NB4 (cell line): ENCODE results near the gene SHH.

Source experiments
- DNase-seq: peaks from one replicate; pipeline ENCODE4 v3.0.0; 2010; ENCODE audit warnings: low read depth
- H3K4me3 ChIP-seq: one replicate; pipeline ENCODE4 v1.5.1; 2011; ENCODE audit warnings: mild to moderate bottlenecking, low read depth, low read length, moderate library complexity
- CTCF ChIP-seq: IDR thresholded peaks from one replicate; pipeline ENCODE4 v1.5.1; 2012; ENCODE audit warnings: low read depth, low read length
- MAX ChIP-seq: IDR thresholded peaks from 2 replicates; pipeline ENCODE4 v1.6.1; 2011; ENCODE audit warnings: low read depth, low read length
- MYC ChIP-seq: IDR thresholded peaks from 2 replicates; pipeline ENCODE4 v1.6.1; 2011; ENCODE audit warnings: low read depth, low read length
- POLR2A ChIP-seq: IDR thresholded peaks from 2 replicates; pipeline ENCODE4 v1.6.1; 2011; ENCODE audit warnings: mild to moderate bottlenecking; ENCODE audit not compliant: insufficient read length; ENCODE audit errors: extremely low read depth

Gene SHH

GRCh38 chr7:155811895-155812761, at the start of gene SHH:
Gene SHH, minus strand, starts transcription at chr7:155812463. Its CDS starts 341 bp downstream, at chr7:155812122.
- H3K4me3 ChIP-seq: no peak within 1 kb of the TSS
- DNase-seq: no peak
- TF ChIP-seq CTCF (no peak), MAX (no peak)

- DNase-seq: no peak
- no peak overlapping the region for H3K4me3 ChIP-seq
- no peak for TF ChIP-seq MAX
- TF ChIP-seq MYC: no peak
- TF ChIP-seq CTCF: no peak
- no peak for TF ChIP-seq POLR2A
Measured at GRCh38 chr7:155861480-155861868, 49.2 kb upstream of the SHH start.

DNA sequence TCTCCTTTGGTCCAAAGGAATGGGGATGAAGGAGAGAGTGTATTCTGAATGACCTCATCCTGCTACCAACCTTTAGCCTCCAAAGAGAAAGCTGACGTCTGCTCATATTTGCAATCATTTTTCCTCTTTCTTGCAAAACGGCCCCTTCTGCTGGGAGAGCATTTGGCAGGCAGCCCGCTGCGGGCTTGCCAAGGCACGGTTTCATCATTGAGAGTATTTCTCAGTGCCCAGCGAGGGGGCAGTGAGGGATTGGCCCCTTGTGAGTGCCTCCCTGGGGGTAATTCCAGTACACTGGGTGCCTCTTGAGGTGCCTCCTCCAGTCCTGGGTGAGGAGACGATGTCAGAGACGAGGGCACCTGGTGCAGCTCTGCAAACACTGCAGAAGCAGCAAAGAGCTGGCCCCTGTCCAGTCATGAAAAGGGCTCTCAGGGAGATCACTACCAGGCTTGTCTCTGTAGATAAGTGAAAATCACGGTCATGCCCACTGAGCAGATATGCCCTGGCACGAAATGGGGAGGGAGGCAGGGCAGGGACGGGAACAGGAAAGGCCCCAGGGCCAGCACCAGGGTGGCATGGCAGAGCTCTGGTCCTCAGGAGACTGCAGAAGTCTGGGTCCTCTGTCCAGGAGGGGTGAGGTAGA, 48.7 kb upstream of the SHH start:
- TF ChIP-seq CTCF: no peak
- no peak for TF ChIP-seq MAX
- TF ChIP-seq MYC: no peak
- TF ChIP-seq POLR2A: no peak
- DNase-seq: no peak

GRCh38 chr7:155860461-155860839, 48.2 kb upstream of the SHH start:
- no peak for DNase-seq
- TF ChIP-seq POLR2A (no peak), MAX (no peak), MYC (no peak), CTCF (no peak)
- H3K4me3 ChIP-seq: no peak overlapping the region

More for the DNA sequence above, 48.7 kb upstream of the SHH start:
- no peak overlapping the region for H3K4me3 ChIP-seq

- DNase-seq: no peak
- no peak for TF ChIP-seq MAX
- no peak for TF ChIP-seq POLR2A
- TF ChIP-seq MYC: no peak
- no peak for TF ChIP-seq CTCF
- H3K4me3 ChIP-seq: no peak overlapping the region
Measured at GRCh38 chr7:155858521-155859061, 46.3 kb upstream of the SHH start.
